ENCODE measurements around the gene LYPLA2. TPM values are rescaled to one million over a fixed set of nuclear protein-coding genes. Genes with fewer than 3 reads are reported as not detected.
"Not testable (repeated sequence)": the region's sequence is repeated elsewhere in the genome, so short reads cannot be mapped to it uniquely, and the experiment has no call there.

LYPLA2 gene
- total and polyA plus RNA-seq, 5 donors, result 28.5 to 33.3 (median 32.4) TPM

DNA sequence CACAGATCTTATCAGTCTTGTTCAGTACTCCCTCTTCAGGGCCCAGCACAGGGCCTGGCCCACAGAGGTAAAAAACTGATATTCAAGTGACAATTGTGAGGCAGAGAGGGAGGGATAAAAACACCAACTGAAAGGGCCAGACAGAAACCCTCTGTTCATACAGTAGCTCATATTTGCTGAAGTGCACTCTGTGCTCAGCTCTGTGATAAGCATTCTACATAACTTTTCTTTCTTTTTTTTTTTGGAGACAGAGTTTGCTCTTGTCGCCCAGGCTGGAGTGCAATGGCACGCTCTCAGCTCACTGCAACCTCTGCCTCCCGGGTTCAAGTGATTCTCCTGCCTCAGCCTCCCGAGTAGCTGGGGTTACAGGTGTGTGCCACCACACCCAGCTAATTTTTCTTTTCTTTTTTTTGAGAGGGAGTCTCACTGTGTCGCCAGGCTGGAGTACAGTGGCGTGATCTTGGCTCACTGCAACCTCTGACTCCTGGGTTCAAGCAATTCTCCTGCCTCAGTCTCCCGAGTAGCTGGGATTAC is 11.9 kb downstream of the LYPLA2 start:
- H3K4me3 ChIP-seq (ENCODE audit: low read length); H3K27ac ChIP-seq (ENCODE audit: low read length); ATAC-seq; H3K4me1 ChIP-seq (ENCODE audit: control insufficient read depth, insufficient read depth, low read length); H3K27me3 ChIP-seq (ENCODE audit: control insufficient read depth, insufficient read depth); H3K9me3 ChIP-seq (ENCODE audit: control insufficient read depth, low read length); DNase-seq: not testable (repeated sequence)
- intact Hi-C loops (cut with DNase I), result loop anchor here in 1 of 4 donors (10.0 kb wide), 1 partner anchor 62 kb away; the partner anchor contains the start of gene FUCA1
- 92% methylated on average over 7 of the region's 7 CpGs for WGBS

DNA sequence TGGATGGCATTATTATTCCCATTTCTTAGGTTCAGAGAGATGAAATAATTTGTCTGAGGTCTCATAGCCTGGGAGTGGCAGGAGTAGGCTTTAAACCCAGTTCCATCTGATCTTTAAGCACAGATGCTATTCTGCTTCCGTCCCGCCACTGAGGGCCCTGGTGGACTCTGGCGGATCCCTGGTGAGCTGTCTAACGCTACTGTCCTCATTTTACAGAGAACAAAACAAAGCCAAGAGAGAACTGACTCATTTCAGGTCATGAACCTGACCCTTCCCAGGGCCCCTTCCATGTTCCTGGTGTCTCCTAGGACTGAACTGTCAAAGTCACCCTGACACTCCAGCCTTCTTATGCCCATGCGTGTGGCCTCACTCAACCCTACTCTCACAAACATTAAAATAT is 12.7 kb downstream of the LYPLA2 start:
- intact Hi-C loops (cut with DNase I), result loop anchor here in 1 of 4 donors (10.0 kb wide), 1 partner anchor 61 kb away; the partner anchor contains the start of gene FUCA1
- Histone ChIP-seq H3K9me3 (ENCODE audit: control insufficient read depth, low read length) (no peaks in the 10 kb centered on the region), H3K27me3 (ENCODE audit: control insufficient read depth, insufficient read depth) (no peaks in the 10 kb centered on the region), H3K4me1 (ENCODE audit: control insufficient read depth, insufficient read depth, low read length) (peaks cover 3% of the 10 kb centered on the region), H3K27ac (ENCODE audit: low read length) (no peak overlapping the region), H3K4me3 (ENCODE audit: low read length) (no peak overlapping the region)
- WGBS, result 92% methylated on average over 5 of the region's 5 CpGs
- ATAC-seq (no peak), DNase-seq (no peak)

GRCh38 chr1:23804183-23804835 is 13.4 kb downstream of the LYPLA2 start:
- intact Hi-C loops (cut with DNase I), result loop anchor here in 1 of 4 donors (10.0 kb wide), 1 partner anchor 60 kb away; the partner anchor contains the start of gene FUCA1
- DNase-seq (no peak), ATAC-seq (no peak)
- Histone ChIP-seq H3K27ac (ENCODE audit: low read length) (no peak overlapping the region), H3K27me3 (ENCODE audit: control insufficient read depth, insufficient read depth) (no peaks in the 10 kb centered on the region), H3K4me1 (ENCODE audit: control insufficient read depth, insufficient read depth, low read length) (peaks cover 3% of the 10 kb centered on the region), H3K4me3 (ENCODE audit: low read length) (no peak overlapping the region), H3K9me3 (ENCODE audit: control insufficient read depth, low read length) (no peaks in the 10 kb centered on the region)
- 72% methylated on average over 7 of the region's 7 CpGs for WGBS

GRCh38 chr1:23805025-23805424 is 14.1 kb downstream of the LYPLA2 start:
- 98% methylated on average over 2 of the region's 2 CpGs for WGBS
- intact Hi-C loops (cut with DNase I), result loop anchor here in 1 of 4 donors (10.0 kb wide), 1 partner anchor 60 kb away; the partner anchor contains the start of gene FUCA1
- H3K27me3 ChIP-seq (ENCODE audit: control insufficient read depth, insufficient read depth), result no peaks in the 10 kb centered on the region
- ATAC-seq, result no peak
- DNase-seq, result no peak
- no peak overlapping the region for H3K27ac ChIP-seq (ENCODE audit: low read length)
- no peaks in the 10 kb centered on the region for H3K4me1 ChIP-seq (ENCODE audit: control insufficient read depth, insufficient read depth, low read length)
- H3K9me3 ChIP-seq (ENCODE audit: control insufficient read depth, low read length), result no peaks in the 10 kb centered on the region
- no peak overlapping the region for H3K4me3 ChIP-seq (ENCODE audit: low read length)

GRCh38 chr1:23806280-23806679 is 15.3 kb downstream of the LYPLA2 start:
- ATAC-seq, result no peak
- Histone ChIP-seq H3K4me3 (ENCODE audit: low read length) (no peak overlapping the region), H3K4me1 (ENCODE audit: control insufficient read depth, insufficient read depth, low read length) (no peaks in the 10 kb centered on the region), H3K9me3 (ENCODE audit: control insufficient read depth, low read length) (no peaks in the 10 kb centered on the region), H3K27ac (ENCODE audit: low read length) (no peak overlapping the region), H3K27me3 (ENCODE audit: control insufficient read depth, insufficient read depth) (no peaks in the 10 kb centered on the region)
- no peak for DNase-seq
- intact Hi-C loops (cut with DNase I), result loop anchor here in 1 of 4 donors (10.0 kb wide), 1 partner anchor 59 kb away; the partner anchor contains the start of gene FUCA1
- 78% methylated on average over 6 of the region's 6 CpGs for WGBS

- DNase-seq (no peak), ATAC-seq (no peak)
- Histone ChIP-seq H3K9me3 (ENCODE audit: control insufficient read depth, low read length) (no peaks in the 10 kb centered on the region), H3K27ac (ENCODE audit: low read length) (no peak overlapping the region), H3K4me1 (ENCODE audit: control insufficient read depth, insufficient read depth, low read length) (no peaks in the 10 kb centered on the region), H3K4me3 (ENCODE audit: low read length) (no peak overlapping the region), H3K27me3 (ENCODE audit: control insufficient read depth, insufficient read depth) (no peaks in the 10 kb centered on the region)
- intact Hi-C loops (cut with DNase I), result loop anchor here in 1 of 4 donors (10.0 kb wide), 1 partner anchor 57 kb away; the partner anchor contains the start of gene FUCA1
- 57% methylated on average over 3 of the region's 3 CpGs for WGBS
Measured at GRCh38 chr1:23807453-23807852, 16.5 kb downstream of the LYPLA2 start.

DNA sequence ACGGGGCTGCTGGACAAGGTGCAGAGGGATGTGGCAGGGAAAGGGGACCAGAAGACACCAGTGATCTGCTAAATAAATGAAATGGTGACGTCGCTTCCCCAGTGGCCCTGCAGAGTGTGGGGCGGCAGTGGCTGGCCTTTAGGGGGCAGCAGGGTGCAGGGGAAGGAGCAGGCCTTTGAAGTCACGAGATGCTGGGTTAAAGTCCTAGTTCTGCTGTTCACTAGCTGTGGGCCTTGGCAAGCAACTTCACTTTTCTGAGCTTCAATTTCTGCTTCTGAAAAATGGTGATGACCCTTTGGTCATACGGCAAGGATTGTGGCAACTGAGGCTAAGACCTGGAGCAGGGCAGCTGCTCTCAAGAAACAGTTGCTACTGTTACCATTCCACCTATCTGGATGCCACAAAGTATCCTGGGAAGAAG is 18.8 kb downstream of the LYPLA2 start:
- intact Hi-C loops (cut with DNase I), result loop anchor here in 1 of 4 donors (10.0 kb wide), 1 partner anchor 55 kb away; the partner anchor contains the start of gene FUCA1
- H3K27ac ChIP-seq (ENCODE audit: low read length), result no peak overlapping the region

GRCh38 chr1:23810818-23811540 is 20.0 kb downstream of the LYPLA2 start:
- DNase-seq (peak in 1 of 3 donors; percentile 25), ATAC-seq (peak; percentile 62 to 63)
- no peaks in the 10 kb centered on the region for H3K9me3 ChIP-seq (ENCODE audit: control insufficient read depth, low read length)
- intact Hi-C loops (cut with DNase I), result no loop called here
- no peak overlapping the region for H3K27ac ChIP-seq (ENCODE audit: low read length)
- no peaks in the 10 kb centered on the region for H3K27me3 ChIP-seq (ENCODE audit: control insufficient read depth, insufficient read depth)
- WGBS, result 64% methylated on average over 3 of the region's 3 CpGs
- H3K4me3 ChIP-seq (ENCODE audit: low read length), result no peak overlapping the region
- H3K4me1 ChIP-seq (ENCODE audit: control insufficient read depth, insufficient read depth, low read length), result no peaks in the 10 kb centered on the region

More for the DNA sequence above, 18.8 kb downstream of the LYPLA2 start:
- no peaks in the 10 kb centered on the region for H3K4me1 ChIP-seq (ENCODE audit: control insufficient read depth, insufficient read depth, low read length)
- ATAC-seq, result peak; percentile 77
- no peak overlapping the region for H3K4me3 ChIP-seq (ENCODE audit: low read length)
- H3K27me3 ChIP-seq (ENCODE audit: control insufficient read depth, insufficient read depth), result no peaks in the 10 kb centered on the region
- 31% methylated on average over 6 of the region's 6 CpGs for WGBS
- peak; percentile 62 to 88 (median 83) for DNase-seq
- H3K9me3 ChIP-seq (ENCODE audit: control insufficient read depth, low read length), result no peaks in the 10 kb centered on the region

DNA sequence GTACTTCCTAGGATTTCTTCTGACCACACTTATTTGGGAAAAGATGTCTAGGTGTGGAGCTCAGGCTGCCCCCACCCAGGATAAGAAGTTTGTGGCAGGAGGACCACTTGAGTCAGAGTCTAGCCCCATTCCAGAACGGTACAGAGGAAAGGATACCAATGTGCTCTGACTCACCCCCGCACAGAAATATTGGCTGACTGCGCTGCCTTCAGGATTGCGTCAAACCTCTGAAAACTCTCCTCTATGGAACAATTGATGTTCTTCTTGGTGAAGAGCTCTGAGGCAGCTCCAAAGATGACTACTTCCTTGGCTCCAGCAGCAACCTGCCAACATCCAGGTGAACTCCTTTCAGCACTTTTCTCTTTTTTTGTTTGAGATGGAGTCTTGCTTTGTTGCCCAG is 23.1 kb downstream of the LYPLA2 start:
- H3K4me3 ChIP-seq (ENCODE audit: low read length), result no peak overlapping the region
- ATAC-seq (no peak), DNase-seq (no peak)
- H3K27ac ChIP-seq (ENCODE audit: low read length), result no peak overlapping the region
- H3K27me3 ChIP-seq (ENCODE audit: control insufficient read depth, insufficient read depth), result no peaks in the 10 kb centered on the region
- no peaks in the 10 kb centered on the region for H3K4me1 ChIP-seq (ENCODE audit: control insufficient read depth, insufficient read depth, low read length)
- H3K9me3 ChIP-seq (ENCODE audit: control insufficient read depth, low read length), result no peaks in the 10 kb centered on the region
- WGBS, result 93% methylated on average over 4 of the region's 4 CpGs
- intact Hi-C loops (cut with DNase I), result no loop called here

GRCh38 chr1:23816361-23816760 is 25.4 kb downstream of the LYPLA2 start:
- DNase-seq (no peak), ATAC-seq (no peak)
- Histone ChIP-seq H3K27ac (ENCODE audit: low read length) (no peak overlapping the region), H3K9me3 (ENCODE audit: control insufficient read depth, low read length) (no peaks in the 10 kb centered on the region), H3K4me1 (ENCODE audit: control insufficient read depth, insufficient read depth, low read length) (no peaks in the 10 kb centered on the region), H3K4me3 (ENCODE audit: low read length) (no peak overlapping the region), H3K27me3 (ENCODE audit: control insufficient read depth, insufficient read depth) (no peaks in the 10 kb centered on the region)
- intact Hi-C loops (cut with DNase I), result no loop called here
- over 99% methylated on average over 3 of the region's 3 CpGs for WGBS

DNA sequence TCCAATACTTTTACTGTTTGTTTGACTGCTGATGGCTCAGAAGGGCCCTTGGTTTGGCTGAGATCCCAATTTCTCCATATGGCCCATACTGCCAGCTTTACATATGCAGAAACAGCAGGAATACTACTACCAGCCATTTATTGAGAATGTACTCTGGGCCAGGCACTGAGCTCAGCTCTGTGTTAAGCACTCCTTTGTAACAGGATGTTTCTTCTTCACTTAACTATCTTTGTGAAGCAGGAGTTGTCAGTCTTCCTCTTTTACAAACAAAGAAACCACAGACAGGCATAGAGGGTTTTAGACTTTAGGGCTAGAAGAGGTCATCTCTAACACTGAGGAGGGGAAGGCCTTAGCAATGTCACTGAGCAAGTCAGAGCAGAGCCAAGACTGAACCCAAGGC is 26.0 kb downstream of the LYPLA2 start:
- Histone ChIP-seq H3K4me1 (ENCODE audit: control insufficient read depth, insufficient read depth, low read length) (no peaks in the 10 kb centered on the region), H3K27ac (ENCODE audit: low read length) (no peak overlapping the region), H3K4me3 (ENCODE audit: low read length) (no peak overlapping the region), H3K9me3 (ENCODE audit: control insufficient read depth, low read length) (no peaks in the 10 kb centered on the region), H3K27me3 (ENCODE audit: control insufficient read depth, insufficient read depth) (no peaks in the 10 kb centered on the region)
- no peak for DNase-seq
- ATAC-seq, result no peak
- intact Hi-C loops (cut with DNase I), result no loop called here

Measured in right cardiac atrium (tissue), 5 donors.